ENCODE results near the gene OR4D2. TPM values are rescaled to one million over a fixed set of nuclear protein-coding genes. Genes with fewer than 3 reads are reported as not detected.

OR4D2 gene
- total RNA-seq, 4 donors from 2014 or later = not detected

- DNase-seq (ENCODE audit: low spot score in 2 of 2) = no peak
- Histone ChIP-seq H3K27me3 (no peaks in the 10 kb centered on the region), H3K36me3 (no peaks in the 10 kb centered on the region), H3K4me1 (no peaks in the 10 kb centered on the region), H3K9me3 (no peaks in the 10 kb centered on the region), H3K4me3 (no peak overlapping the region), H3K27ac (no peak overlapping the region)
- WGBS, 2 donors = 33 to 37% methylated on average over 2 of the region's 2 CpGs
- TF ChIP-seq POLR2A (IDR thresholded peaks at IDR 0.05) (no peak), CTCF (IDR thresholded peaks at IDR 0.05) (peak in 1 of 5 experiments; percentile 7), EP300 (IDR thresholded peaks at IDR 0.05) (no peak)
These were observed 5.7 kb downstream of the OR4D2 start for GRCh38 chr17:58172369-58173071.

DNA sequence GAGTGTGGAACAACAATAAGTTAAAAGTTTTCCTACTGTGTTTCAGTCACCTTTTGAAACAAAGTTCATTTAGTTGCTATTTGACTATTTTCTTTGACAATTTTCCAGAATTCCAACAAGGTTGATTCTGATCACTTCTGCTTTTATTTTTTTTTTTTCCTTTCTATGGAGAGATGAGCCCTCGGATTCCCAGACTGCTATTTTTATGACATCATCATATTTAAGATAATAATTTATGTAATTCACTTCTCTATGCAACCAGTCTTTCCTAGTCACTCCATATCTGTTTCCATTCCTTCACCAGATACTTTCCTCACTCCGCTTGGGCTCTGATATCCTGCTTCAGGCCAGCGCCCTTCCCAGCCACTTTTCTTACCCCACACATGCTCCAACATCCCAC, 8.1 kb downstream of the OR4D2 start:
- Histone ChIP-seq H3K4me3 (no peak overlapping the region), H3K9me3 (no peaks in the 10 kb centered on the region), H3K27ac (no peak overlapping the region), H3K4me1 (no peaks in the 10 kb centered on the region), H3K36me3 (no peaks in the 10 kb centered on the region), H3K27me3 (no peaks in the 10 kb centered on the region)
- DNase-seq (ENCODE audit: low spot score in 2 of 2) = no peak
- WGBS, 2 donors = 46 to 48% methylated on average over 3 of the region's 3 CpGs
- TF ChIP-seq CTCF (IDR thresholded peaks at IDR 0.05) (no peak), POLR2A (IDR thresholded peaks at IDR 0.05) (no peak), EP300 (IDR thresholded peaks at IDR 0.05) (no peak)

DNA sequence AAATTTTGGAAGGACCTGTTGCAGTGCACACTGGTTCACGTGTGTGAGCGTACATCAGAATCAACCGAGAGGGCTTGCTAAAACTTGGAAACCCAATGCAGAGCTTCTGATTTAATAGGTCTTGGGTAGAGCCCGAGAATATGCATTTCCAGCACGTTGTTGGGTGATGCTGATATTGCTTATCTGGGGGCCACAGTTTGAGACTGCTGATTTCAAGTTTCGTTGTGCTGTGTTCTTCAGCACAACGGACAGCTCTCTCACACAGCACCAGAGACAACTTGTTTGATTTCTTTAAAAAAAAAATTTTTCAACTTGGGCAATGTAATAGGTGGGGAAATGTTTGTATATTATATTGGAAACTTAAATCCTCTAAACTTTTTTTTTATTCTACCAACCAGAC, 9.4 kb downstream of the OR4D2 start:
- Histone ChIP-seq H3K36me3 (no peaks in the 10 kb centered on the region), H3K27ac (no peak overlapping the region), H3K27me3 (no peaks in the 10 kb centered on the region), H3K4me3 (no peak overlapping the region), H3K4me1 (no peaks in the 10 kb centered on the region), H3K9me3 (no peaks in the 10 kb centered on the region)
- TF ChIP-seq POLR2A (IDR thresholded peaks at IDR 0.05) (no peak), EP300 (IDR thresholded peaks at IDR 0.05) (no peak), CTCF (IDR thresholded peaks at IDR 0.05) (no peak)
- WGBS, 2 donors = 39 to 43% methylated on average over 7 of the region's 7 CpGs
- no peak for DNase-seq (ENCODE audit: low spot score in 2 of 2)

GRCh38 chr17:58181796-58182195, 15.0 kb downstream of the OR4D2 start:
- Histone ChIP-seq H3K36me3 (no peaks in the 10 kb centered on the region), H3K4me1 (no peaks in the 10 kb centered on the region), H3K27ac (no peak overlapping the region), H3K4me3 (no peak overlapping the region), H3K9me3 (no peaks in the 10 kb centered on the region), H3K27me3 (no peaks in the 10 kb centered on the region)
- no peak for TF ChIP-seq POLR2A (IDR thresholded peaks at IDR 0.05)
- TF ChIP-seq CTCF (IDR thresholded peaks at IDR 0.05) = no peak
- TF ChIP-seq EP300 (IDR thresholded peaks at IDR 0.05) = no peak
- DNase-seq (ENCODE audit: low spot score in 2 of 2) = no peak
- WGBS, 2 donors = 67 to 71% methylated on average over 4 of the region's 4 CpGs

DNA sequence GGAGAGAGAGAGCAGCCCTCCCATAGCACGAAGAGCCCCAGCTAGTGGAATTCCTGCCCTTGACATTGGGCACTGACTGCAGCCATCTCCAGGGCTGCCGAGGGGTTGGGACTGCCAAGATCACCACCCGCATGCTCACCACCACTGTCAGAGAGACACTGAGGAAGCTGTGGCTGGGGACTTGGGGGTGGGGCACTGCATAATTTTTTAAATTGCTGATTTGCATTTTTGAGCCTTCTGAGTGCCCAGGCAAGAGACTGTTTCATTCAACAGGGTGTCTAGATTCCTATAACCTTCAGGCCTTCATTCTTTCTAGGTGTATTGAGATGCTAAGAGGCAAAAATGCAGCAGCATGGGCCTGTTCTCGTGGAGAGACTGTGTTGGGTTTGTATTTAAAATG, 16.7 kb downstream of the OR4D2 start:
- Histone ChIP-seq H3K9me3 (no peaks in the 10 kb centered on the region), H3K27ac (no peak overlapping the region), H3K27me3 (no peaks in the 10 kb centered on the region), H3K4me1 (no peaks in the 10 kb centered on the region), H3K4me3 (no peak overlapping the region), H3K36me3 (no peaks in the 10 kb centered on the region)
- WGBS, 2 donors = 74 to 92% methylated on average over 2 to 4 of the region's 4 CpGs
- no peak for DNase-seq (ENCODE audit: low spot score in 2 of 2)
- no peak for TF ChIP-seq EP300 (IDR thresholded peaks at IDR 0.05)
- TF ChIP-seq CTCF (IDR thresholded peaks at IDR 0.05) = no peak
- TF ChIP-seq POLR2A (IDR thresholded peaks at IDR 0.05) = no peak
